Ishikawa (cell line): ENCODE measurements around the gene FRS3.

Experiments used
- CEBPB ChIP-seq: IDR thresholded peaks from 2 replicates; pipeline ENCODE4 v1.6.1; 2012
- FOXM1 ChIP-seq: IDR thresholded peaks from 2 replicates; pipeline ENCODE4 v1.6.1; 2012; ENCODE audit warnings: low read depth, borderline replicate concordance
- RAD21 ChIP-seq: IDR thresholded peaks from 2 replicates; pipeline ENCODE4 v1.6.1; 2012; ENCODE audit warnings: low read depth
- TAF1 ChIP-seq: IDR thresholded peaks from 2 replicates; pipeline ENCODE4 v1.6.1; 2012; ENCODE audit warnings: low read depth, mild to moderate bottlenecking
- ZBTB7A ChIP-seq: IDR thresholded peaks from 2 replicates; pipeline ENCODE4 v1.6.1; 2012; ENCODE audit warnings: low read depth
- TF ChIP-seq, protein P1 (sequence below): IDR thresholded peaks from 2 replicates; pipeline ENCODE4 v1.6.1; 2012; ENCODE audit warnings: low read depth, mild to moderate bottlenecking

DNA sequence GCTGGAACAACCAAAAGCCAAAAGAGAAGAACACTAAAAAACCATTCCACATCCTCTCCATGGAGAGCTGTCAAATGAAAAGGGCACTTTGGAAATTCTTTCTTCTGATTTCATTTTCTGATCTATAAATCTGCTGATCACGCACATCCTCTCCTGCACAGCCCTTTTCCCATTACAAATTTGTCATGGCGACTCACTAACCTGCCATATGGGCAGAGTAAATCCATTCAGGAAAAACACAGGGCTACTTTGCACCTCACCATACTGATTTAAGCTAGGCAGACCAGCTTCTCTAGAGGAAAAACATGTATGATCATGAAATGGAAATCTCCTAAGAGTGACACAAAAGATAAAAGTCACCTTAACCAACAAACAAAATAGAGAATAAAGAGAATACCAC, 33.8 kb upstream of the FRS3 start:
- TF ChIP-seq FOXM1 (no peak), CEBPB (no peak), RAD21 (no peak), TAF1 (no peak), ZBTB7A (no peak)
- TF ChIP-seq, protein P1, sequence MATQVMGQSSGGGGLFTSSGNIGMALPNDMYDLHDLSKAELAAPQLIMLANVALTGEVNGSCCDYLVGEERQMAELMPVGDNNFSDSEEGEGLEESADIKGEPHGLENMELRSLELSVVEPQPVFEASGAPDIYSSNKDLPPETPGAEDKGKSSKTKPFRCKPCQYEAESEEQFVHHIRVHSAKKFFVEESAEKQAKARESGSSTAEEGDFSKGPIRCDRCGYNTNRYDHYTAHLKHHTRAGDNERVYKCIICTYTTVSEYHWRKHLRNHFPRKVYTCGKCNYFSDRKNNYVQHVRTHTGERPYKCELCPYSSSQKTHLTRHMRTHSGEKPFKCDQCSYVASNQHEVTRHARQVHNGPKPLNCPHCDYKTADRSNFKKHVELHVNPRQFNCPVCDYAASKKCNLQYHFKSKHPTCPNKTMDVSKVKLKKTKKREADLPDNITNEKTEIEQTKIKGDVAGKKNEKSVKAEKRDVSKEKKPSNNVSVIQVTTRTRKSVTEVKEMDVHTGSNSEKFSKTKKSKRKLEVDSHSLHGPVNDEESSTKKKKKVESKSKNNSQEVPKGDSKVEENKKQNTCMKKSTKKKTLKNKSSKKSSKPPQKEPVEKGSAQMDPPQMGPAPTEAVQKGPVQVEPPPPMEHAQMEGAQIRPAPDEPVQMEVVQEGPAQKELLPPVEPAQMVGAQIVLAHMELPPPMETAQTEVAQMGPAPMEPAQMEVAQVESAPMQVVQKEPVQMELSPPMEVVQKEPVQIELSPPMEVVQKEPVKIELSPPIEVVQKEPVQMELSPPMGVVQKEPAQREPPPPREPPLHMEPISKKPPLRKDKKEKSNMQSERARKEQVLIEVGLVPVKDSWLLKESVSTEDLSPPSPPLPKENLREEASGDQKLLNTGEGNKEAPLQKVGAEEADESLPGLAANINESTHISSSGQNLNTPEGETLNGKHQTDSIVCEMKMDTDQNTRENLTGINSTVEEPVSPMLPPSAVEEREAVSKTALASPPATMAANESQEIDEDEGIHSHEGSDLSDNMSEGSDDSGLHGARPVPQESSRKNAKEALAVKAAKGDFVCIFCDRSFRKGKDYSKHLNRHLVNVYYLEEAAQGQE = no peak
